D721Med (cell line): ENCODE results near the gene VPS72.

Experiments used
- DNase-seq: peaks from one replicate; pipeline ENCODE4 v3.0.0; 2011; ENCODE audit warnings: low spot score; ENCODE audit not compliant: insufficient read length
- FAIRE-seq: peaks from 2 replicates; lab custom pipeline; 2011; peaks lifted over from hg19 to GRCh38; lab: Jason Lieb, UNC
- TF ChIP-seq, protein P1 (sequence below): IDR thresholded peaks from 2 replicates; pipeline ENCODE4 v1.5.1; 2012; ENCODE audit warnings: mild to moderate bottlenecking, control low read depth; ENCODE audit not compliant: insufficient read depth; ENCODE audit errors: missing control alignments

VPS72 gene

DNA sequence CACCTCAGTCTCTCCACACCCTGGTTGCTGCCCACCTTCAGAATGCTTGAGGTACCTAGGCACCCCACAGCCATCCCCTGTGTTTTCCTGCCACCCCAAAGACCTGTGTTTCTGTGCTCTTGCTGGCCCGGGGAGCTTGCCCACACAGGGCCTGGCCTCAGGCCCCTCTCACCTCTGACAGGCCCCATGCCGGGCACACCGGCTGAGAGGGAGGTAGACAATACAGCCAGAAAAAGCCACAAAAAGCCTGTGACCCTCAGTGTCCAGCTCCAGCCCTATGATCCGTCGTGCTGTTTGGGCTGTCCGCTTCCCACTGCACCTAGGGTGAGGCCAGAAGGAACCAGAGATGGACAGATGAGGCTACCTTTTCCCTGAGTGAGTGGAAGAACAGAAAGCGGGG, 55.0 kb downstream of the VPS72 start:
- DNase-seq = no peak
- no peak for FAIRE-seq
- TF ChIP-seq, protein P1, sequence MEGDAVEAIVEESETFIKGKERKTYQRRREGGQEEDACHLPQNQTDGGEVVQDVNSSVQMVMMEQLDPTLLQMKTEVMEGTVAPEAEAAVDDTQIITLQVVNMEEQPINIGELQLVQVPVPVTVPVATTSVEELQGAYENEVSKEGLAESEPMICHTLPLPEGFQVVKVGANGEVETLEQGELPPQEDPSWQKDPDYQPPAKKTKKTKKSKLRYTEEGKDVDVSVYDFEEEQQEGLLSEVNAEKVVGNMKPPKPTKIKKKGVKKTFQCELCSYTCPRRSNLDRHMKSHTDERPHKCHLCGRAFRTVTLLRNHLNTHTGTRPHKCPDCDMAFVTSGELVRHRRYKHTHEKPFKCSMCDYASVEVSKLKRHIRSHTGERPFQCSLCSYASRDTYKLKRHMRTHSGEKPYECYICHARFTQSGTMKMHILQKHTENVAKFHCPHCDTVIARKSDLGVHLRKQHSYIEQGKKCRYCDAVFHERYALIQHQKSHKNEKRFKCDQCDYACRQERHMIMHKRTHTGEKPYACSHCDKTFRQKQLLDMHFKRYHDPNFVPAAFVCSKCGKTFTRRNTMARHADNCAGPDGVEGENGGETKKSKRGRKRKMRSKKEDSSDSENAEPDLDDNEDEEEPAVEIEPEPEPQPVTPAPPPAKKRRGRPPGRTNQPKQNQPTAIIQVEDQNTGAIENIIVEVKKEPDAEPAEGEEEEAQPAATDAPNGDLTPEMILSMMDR = no peak

DNA sequence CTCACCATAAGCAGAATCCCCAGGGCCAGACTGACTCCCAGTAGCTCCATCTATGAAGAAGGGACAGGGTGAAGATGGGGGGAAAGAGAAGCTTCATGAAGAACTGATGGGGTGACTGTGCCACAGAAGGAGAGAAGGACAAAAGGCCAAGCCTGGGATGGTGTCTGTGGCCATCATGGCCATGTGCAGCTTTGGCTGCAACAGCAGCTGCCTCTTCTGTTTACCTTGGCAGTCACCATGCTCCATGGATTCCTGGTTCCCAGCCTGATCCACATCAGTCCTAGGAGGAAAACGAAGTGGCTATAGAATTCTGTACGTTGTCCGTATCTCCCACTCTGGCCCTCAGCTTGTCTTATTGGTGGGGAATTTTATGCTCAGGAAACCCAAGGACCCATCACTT, 55.6 kb downstream of the VPS72 start:
- no peak for FAIRE-seq
- TF ChIP-seq, protein P1 = no peak

DNA sequence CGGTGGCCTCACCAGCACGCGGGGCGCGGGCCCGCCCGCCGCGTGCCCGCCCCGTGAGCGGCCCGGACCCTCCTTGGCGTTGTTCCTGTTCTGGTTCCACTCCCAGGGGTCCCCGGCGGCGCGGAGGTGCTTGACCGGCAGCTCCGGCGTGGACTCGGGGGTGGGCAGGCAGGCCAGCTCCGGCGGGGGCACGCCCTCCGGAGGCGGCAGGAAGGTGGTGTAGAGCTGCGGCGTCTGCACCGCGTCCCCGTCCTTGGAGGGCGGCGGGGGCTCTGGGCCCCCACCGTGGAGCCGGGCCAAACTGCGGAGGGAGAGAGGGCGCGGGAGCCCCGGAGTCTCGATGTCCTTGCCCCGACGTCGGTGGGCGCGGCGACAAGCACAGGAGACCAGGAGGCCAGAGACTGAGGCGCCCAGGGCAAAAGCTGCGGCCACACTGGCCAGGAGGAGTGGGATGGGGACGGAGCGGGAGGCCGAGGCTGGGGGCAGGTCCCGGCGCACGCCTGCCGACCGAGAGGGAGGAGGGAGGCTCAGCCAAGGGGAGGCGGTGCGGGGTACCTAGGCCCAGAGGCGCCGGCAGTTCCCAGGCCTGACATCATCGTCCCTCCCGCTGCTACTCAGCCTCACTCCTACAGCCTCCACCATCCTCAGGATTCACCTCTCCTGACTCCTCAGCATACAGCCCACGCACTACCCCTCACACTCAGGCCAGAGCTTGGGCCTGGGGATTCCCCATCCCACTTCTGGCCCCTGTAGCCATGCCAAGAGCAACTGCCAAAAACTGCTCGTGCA, 56.8 kb downstream of the VPS72 start:
- DNase-seq (no peak), FAIRE-seq (no peak)
- TF ChIP-seq, protein P1 = no peak

More for the DNA sequence above, 55.6 kb downstream of the VPS72 start:
- no peak for DNase-seq

DNA sequence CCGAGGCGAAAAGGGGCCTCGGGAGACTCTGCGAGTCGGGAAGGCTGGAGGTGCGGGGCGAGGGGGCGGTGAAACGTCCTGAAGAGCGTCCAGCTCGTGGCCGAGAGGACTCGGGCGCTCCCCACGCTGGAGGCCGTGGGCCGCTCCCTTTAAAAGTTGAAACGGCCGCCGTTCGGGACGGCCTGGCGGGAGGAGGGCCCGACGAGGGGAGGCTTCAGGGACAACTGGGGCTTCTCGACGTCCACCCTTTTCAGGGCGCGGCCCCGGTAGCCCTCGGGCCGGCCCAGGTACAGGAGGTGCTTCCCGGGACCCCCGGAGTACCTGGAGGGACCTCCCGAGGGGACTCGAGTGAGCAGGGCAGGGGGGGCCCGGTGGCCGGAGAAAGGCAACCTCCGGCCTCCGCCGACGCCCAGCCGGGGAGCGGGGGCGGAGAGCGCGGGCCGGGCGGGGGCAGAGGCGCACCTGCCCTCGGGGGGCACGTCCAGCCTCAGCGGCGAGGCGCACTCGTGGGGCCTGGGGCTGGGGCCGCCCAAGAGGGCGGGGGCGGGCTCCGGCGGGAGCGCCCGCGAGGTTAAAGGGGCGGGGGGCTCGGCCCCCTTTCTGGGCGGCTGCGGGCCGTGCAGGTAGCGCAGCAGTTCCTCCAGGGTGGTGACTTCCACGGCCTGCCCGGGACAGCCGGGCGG, 57.5 kb downstream of the VPS72 start:
- TF ChIP-seq, protein P1 = no peak
- FAIRE-seq = no peak
- DNase-seq = no peak

DNA sequence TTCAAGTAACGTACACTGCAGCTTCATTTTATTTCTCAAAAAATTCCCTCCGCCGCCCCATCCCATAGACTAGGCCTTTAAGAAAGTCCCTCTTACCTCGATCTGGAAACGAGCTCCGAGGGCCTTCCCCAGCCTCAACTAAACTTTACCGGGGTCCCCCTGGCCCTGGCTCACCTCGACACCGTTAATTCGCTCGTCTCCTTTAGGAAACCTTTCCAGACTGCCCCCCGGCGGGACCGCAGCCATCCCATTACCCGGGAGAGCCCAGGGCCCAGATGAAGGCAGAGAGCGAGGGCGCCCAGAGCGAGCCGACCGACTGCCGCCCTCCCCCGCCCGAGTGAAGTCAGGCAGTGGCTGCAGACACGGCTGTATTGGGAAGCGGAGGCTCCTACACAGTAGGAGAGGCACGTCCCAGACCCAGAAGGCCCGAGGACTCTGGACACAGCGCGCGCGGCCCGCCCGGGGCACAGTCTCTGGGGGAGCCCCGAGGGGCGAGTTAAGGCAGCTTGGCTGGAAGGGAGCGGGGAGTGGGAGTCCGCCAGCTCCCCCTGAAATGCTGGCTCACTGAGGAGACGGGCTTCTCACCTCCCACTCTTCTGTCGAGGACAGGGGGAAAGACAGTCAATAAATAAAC, 58.2 kb downstream of the VPS72 start:
- DNase-seq (no peak), FAIRE-seq (no peak)
- TF ChIP-seq, protein P1 = no peak

DNA sequence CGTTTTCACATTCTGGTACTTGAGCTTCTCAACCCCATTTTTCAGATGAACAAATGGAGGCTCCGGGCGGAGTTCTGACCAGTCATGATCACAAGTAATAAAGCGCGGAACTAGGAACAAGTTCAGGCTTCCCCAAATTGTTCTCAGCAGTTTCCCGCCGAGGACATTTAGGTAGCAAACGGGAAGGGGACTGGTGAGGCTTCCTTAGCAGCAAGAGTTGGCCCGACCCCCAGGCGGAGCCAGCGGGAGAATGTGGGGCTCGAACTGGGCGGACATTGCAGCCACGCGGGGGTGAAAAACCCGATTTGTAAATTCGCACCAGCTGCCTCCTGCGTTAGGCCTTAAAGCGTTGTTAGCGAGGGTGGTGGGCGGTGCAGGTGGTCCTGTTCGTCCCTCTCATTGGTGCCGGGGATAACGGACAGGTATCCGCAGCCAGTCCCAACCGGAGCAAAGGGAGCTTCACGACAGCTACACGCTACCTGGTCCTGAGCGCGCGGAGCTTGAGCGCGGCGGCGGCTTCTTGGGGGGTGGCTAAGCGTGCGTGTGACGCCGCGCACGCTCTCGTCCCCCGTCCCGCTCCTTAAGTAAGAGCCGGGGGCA, 58.9 kb downstream of the VPS72 start:
- TF ChIP-seq, protein P1 = no peak
- FAIRE-seq (no peak), DNase-seq (no peak)
